OCI-LY7 (cell line): Measurements from ENCODE around the gene CPB1. TPM values are rescaled to one million over a fixed set of nuclear protein-coding genes. Genes with fewer than 3 reads are reported as not detected.

ENCODE experiments used
- BruUV-seq: library from RNA; stranded (reverse); fragments of 400-500 nt; replicated peaks from 2 replicates; lab custom pipeline; 2021; lab: Mats Ljungman, UMichigan
- CTCF ChIA-PET: fragments of 300-600 bp; sonication (Branson Sonifier 250); formaldehyde crosslinking; loops from one replicate; lab custom pipeline; 2022; ENCODE audit warnings: antibody characterized with exemption; ENCODE audit not compliant: unreplicated experiment; lab: Charles Lee
- POLR2A ChIA-PET: fragments of 300-600 bp; sonication (Branson Sonifier 250); formaldehyde crosslinking; loops from one replicate; lab custom pipeline; 2022; ENCODE audit warnings: antibody characterized with exemption; lab: Charles Lee
- DNase-seq: peaks from one replicate; pipeline ENCODE4 v3.0.0-alpha.2; 2015; ENCODE audit warnings: low spot score
- H2AFZ ChIP-seq: fragments of 200-600 bp; sonication (generic), shearing (Covaris generic); 2 replicates; pipeline ENCODE4 v1.6.1; 2014; ENCODE audit warnings: mild to moderate bottlenecking, antibody characterized with exemption, low read length, moderate library complexity
- H3K27ac ChIP-seq: fragments of 200-600 bp; sonication (generic); 2 replicates; pipeline ENCODE4 v1.5.1; 2014; ENCODE audit warnings: mixed run types, low read depth, mild to moderate bottlenecking, moderate library complexity, low read length, inconsistent platforms; ENCODE audit not compliant: poor library complexity, severe bottlenecking
- H3K36me3 ChIP-seq: fragments of 200-600 bp; sonication (generic); 2 replicates; pipeline ENCODE4 v1.6.1; 2014; ENCODE audit warnings: mild to moderate bottlenecking, antibody characterized with exemption, low read length, moderate library complexity, mixed read lengths; ENCODE audit not compliant: insufficient read depth
- H3K4me1 ChIP-seq: fragments of 200-600 bp; sonication (generic); 2 replicates; pipeline ENCODE4 v1.5.1; 2014; ENCODE audit warnings: mild to moderate bottlenecking, low read length; ENCODE audit not compliant: insufficient read depth, poor library complexity, severe bottlenecking
- H3K4me2 ChIP-seq: fragments of 200-600 bp; sonication (generic); 2 replicates; pipeline ENCODE4 v1.6.1; 2014; ENCODE audit warnings: mild to moderate bottlenecking, low read length
- H3K4me3 ChIP-seq: fragments of 200-600 bp; sonication (generic); 2 replicates; pipeline ENCODE4 v1.5.1; 2014; ENCODE audit warnings: mild to moderate bottlenecking, low read depth, low read length; ENCODE audit not compliant: poor library complexity, severe bottlenecking
- H3K79me2 ChIP-seq: fragments of 200-600 bp; sonication (generic); 2 replicates; pipeline ENCODE4 v1.6.1; 2016; ENCODE audit warnings: low read depth, mild to moderate bottlenecking, low read length, moderate library complexity, mixed read lengths; ENCODE audit not compliant: insufficient read depth
- H3K9me2 ChIP-seq: fragments of 200-600 bp; sonication (generic); 2 replicates; pipeline ENCODE4 v1.6.1; 2016; ENCODE audit warnings: mild to moderate bottlenecking, low read length, mixed read lengths; ENCODE audit not compliant: insufficient read depth
- H3K9me3 ChIP-seq: fragments of 200-600 bp; sonication (generic); 2 replicates; pipeline ENCODE4 v1.6.1; 2014; ENCODE audit warnings: mild to moderate bottlenecking, mixed run types, low read length, mixed read lengths
- H4K20me1 ChIP-seq: fragments of 200-600 bp; sonication (generic); 2 replicates; pipeline ENCODE4 v1.6.1; 2014; ENCODE audit warnings: mild to moderate bottlenecking, antibody characterized with exemption, low read length, moderate library complexity, mixed read lengths; ENCODE audit not compliant: insufficient read depth
- EZH2phosphoT487 ChIP-seq: fragments of 200-600 bp; sonication (generic); IDR thresholded peaks from 2 replicates; pipeline ENCODE4 v1.6.1; 2018; ENCODE audit warnings: low read depth, borderline replicate concordance, mild to moderate bottlenecking, mixed run types, antibody characterized with exemption, low read length, moderate library complexity, mixed read lengths
- intact Hi-C: fragments of 100-400 bp; cut with micrococcal nuclease; formaldehyde crosslinking; loops from one replicate; pipeline ENCODE4 v1.10.0; 2022; ENCODE audit not compliant: unreplicated experiment
- total RNA-seq, 2 experiments: library from RNA; depleted of rRNA in 1 of 2; stranded (reverse); fragments of >200 nt in 1 of 2; shearing (Covaris generic) in 1 of 2; gene quantifications; 2 replicates each; pipeline ENCODE4 v1.2.3, GENCODE V29; 2014 to 2022
- TF ChIP-seq, protein P1 (sequence below): fragments of 200-600 bp; sonication (generic); conservative IDR thresholded peaks from 2 replicates; pipeline ENCODE4 v1.5.1; 2014; ENCODE audit warnings: mild to moderate bottlenecking, antibody characterized with exemption, low read length, moderate library complexity, mixed read lengths

The CPB1 gene
- total RNA-seq, 2 experiments from 2014 or later: not detected

GRCh38 chr3:148789146-148789545 lies 38.5 kb upstream of the CPB1 start:
- H3K36me3 ChIP-seq: no peaks in the 10 kb centered on the region
- intact Hi-C loops: no loop called here
- no peaks in the 10 kb centered on the region for H3K9me2 ChIP-seq
- CTCF ChIA-PET: no interaction called here
- no peak overlapping the region for H3K4me3 ChIP-seq
- H3K27ac ChIP-seq: no peak overlapping the region
- H3K9me3 ChIP-seq: no peaks in the 10 kb centered on the region
- no peaks in the 10 kb centered on the region for H3K79me2 ChIP-seq
- TF ChIP-seq EZH2phosphoT487: no peak
- no peak overlapping the region for H2AFZ ChIP-seq
- no peaks in the 10 kb centered on the region for H3K4me1 ChIP-seq
- DNase-seq: no peak
- H3K4me2 ChIP-seq: no peak overlapping the region
- no TSS peak for BruUV-seq
- no peaks in the 10 kb centered on the region for H4K20me1 ChIP-seq
- POLR2A ChIA-PET: interaction anchor here (0.8 to 1.3 kb wide), 2 partner anchors 9 to 12 kb away, joined by 3 to 4 read pairs; no protein-coding TSS in a partner anchor

DNA sequence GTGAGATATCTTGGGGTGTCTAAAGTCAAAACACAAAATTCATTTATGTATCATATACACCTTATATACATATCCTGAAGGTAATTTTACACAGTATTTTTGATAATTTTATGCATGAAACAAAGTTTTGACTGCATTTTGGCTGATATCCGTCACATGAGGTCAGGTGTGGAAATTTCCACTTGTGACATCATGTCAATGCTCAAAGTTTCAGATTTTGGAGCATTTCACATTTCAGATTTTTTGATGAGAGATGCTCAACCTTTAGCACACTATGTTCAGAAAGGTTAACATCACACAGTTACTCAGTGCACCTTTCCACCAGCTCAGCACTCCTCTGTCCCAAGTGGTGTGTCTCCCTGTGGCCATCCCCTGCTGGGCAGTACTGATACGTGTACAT lies 37.7 kb upstream of the CPB1 start:
- Histone ChIP-seq H3K4me2 (no peak overlapping the region), H3K9me2 (no peaks in the 10 kb centered on the region), H3K4me1 (no peaks in the 10 kb centered on the region), H3K79me2 (no peaks in the 10 kb centered on the region), H3K36me3 (no peaks in the 10 kb centered on the region), H3K27ac (no peak overlapping the region), H3K4me3 (no peak overlapping the region), H4K20me1 (no peaks in the 10 kb centered on the region), H2AFZ (no peak overlapping the region), H3K9me3 (no peaks in the 10 kb centered on the region)
- ChIA-PET POLR2A (no interaction called here), CTCF (no interaction called here)
- no peak for DNase-seq
- intact Hi-C loops: no loop called here
- no peak for TF ChIP-seq EZH2phosphoT487
- TF ChIP-seq, protein P1, sequence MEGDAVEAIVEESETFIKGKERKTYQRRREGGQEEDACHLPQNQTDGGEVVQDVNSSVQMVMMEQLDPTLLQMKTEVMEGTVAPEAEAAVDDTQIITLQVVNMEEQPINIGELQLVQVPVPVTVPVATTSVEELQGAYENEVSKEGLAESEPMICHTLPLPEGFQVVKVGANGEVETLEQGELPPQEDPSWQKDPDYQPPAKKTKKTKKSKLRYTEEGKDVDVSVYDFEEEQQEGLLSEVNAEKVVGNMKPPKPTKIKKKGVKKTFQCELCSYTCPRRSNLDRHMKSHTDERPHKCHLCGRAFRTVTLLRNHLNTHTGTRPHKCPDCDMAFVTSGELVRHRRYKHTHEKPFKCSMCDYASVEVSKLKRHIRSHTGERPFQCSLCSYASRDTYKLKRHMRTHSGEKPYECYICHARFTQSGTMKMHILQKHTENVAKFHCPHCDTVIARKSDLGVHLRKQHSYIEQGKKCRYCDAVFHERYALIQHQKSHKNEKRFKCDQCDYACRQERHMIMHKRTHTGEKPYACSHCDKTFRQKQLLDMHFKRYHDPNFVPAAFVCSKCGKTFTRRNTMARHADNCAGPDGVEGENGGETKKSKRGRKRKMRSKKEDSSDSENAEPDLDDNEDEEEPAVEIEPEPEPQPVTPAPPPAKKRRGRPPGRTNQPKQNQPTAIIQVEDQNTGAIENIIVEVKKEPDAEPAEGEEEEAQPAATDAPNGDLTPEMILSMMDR: no peak
- no TSS peak for BruUV-seq

GRCh38 chr3:148790370-148790769 lies 37.2 kb upstream of the CPB1 start:
- ChIA-PET POLR2A (no interaction called here), CTCF (interaction anchor here (0.6 kb wide), 1 partner anchor 986 kb away, joined by 3 read pairs; no protein-coding TSS in a partner anchor)
- H4K20me1 ChIP-seq: no peaks in the 10 kb centered on the region
- DNase-seq: no peak
- no peak overlapping the region for H3K4me2 ChIP-seq
- no peak overlapping the region for H3K4me3 ChIP-seq
- BruUV-seq: no TSS peak
- intact Hi-C loops: no loop called here
- no peaks in the 10 kb centered on the region for H3K9me2 ChIP-seq
- TF ChIP-seq, protein P1: no peak
- no peak for TF ChIP-seq EZH2phosphoT487
- no peaks in the 10 kb centered on the region for H3K36me3 ChIP-seq
- H3K9me3 ChIP-seq: no peaks in the 10 kb centered on the region
- no peak overlapping the region for H3K27ac ChIP-seq
- no peak overlapping the region for H2AFZ ChIP-seq
- no peaks in the 10 kb centered on the region for H3K79me2 ChIP-seq
- no peaks in the 10 kb centered on the region for H3K4me1 ChIP-seq
